ENCODE data around the gene GPRC5D.

- no peak for TF ChIP-seq CTCF (conservative IDR thresholded peaks at IDR 0.05)
- TF ChIP-seq EZH2 (IDR thresholded peaks at IDR 0.05; ENCODE audit: low read depth): no peak
Measured at GRCh38 chr12:12929696-12930095, 22.3 kb downstream of the GPRC5D start.
